AML-193 (cell line): Measurements from ENCODE around the gene KIAA0930.

Experiments
- DNase-seq, 2 experiments: peaks; one replicate each; lab custom pipeline; 2025; lab: John Stamatoyannopoulos, UW

Gene KIAA0930

GRCh38 chr22:45237065-45237990 lies 3.4 kb downstream of the KIAA0930 start:
- DNase-seq, result no peak

GRCh38 chr22:45235851-45236342 lies 4.8 kb downstream of the KIAA0930 start:
- no peak for DNase-seq

DNA sequence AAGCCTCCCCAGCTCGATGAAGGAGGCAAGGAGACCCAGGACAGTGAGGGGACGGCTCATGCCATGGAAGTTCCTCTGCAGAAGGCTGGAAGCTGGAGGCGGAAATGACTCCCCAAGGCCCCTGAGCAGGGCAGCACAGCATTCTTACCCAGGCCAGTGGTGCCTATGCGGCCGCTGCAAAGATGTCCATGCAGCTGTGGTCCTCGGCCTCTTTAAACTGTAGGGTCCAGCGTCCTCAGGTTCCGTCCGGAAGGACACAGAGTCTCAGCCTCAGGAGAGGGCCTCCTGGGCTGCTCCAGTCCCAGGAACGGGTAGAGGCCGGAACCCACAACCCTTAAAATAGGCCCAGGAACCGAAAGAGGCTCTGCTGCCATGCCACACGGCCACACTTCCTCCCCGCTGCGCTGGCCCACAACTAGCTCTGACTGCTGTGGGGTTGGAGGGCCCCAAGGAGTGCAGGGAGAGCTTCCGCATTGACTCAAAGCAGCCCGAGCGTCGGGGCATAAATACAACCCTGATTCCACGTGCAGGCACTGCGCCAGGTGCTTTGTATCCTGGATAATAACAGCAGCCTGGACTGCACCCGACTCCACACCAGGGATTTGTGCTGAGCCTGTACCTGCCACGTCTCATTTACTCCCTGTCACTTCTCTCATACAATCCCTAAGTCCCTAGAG lies 5.5 kb downstream of the KIAA0930 start:
- peak; percentile 45 to 56 for DNase-seq

GRCh38 chr22:45233827-45234226 lies 6.9 kb downstream of the KIAA0930 start:
- DNase-seq, result no peak

GRCh38 chr22:45233386-45233785 lies 7.3 kb downstream of the KIAA0930 start:
- no peak for DNase-seq

- DNase-seq, result no peak
Observed at GRCh38 chr22:45231293-45231692, 9.4 kb downstream of the KIAA0930 start.

DNA sequence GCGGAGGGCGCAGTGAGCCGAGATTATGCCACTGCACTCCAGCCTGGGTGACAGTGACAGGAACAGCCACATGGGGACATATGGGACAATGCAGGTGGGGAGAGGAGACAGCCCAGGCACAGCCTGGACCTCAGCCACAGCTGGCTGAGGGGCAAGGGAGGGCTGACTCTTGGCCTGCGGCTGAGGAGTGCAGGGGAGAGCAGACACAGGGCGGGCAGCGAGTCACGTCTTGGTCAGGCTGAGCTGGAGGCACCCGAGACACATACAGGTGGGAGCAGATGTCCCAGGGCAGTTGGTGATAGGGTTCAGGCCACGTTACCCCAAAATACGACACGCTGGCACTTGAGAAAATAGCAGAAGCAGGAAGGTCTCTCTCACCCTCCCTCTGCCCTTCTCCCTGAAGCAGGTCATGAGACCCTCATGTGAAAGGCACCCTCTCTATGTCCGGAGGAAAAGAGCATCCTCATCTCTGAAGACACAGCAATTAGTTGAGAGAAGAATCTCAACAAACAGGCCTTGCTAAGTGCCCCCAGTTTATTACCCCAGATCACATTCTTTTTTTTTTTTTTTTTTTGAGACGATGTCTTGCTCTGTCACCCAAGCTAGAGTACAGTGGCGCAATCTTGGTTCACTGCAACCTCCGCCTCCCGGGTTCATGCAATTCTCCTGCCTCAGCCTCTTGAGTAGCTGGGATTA lies 10.5 kb downstream of the KIAA0930 start:
- DNase-seq, result peak; percentile 16 to 23

DNA sequence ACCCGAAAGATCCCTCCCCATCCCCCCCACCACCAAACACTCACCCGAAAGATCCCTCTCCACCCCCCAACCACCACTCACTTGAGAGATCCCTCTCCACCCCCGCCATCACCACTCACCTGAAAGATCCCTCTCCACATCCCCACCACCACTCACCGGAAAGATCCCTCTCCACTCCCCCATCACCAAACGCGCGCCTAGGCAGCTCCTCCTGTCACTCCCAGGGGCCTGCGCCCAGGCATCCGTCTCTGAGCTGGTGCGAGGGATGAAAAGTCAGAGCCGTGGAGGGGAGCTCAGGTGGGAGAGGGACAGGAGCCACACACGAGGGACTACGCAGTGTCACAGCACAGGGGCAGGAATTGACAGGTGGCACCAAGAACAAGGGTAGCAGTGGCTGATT lies 11.5 kb downstream of the KIAA0930 start:
- DNase-seq, result no peak

DNA sequence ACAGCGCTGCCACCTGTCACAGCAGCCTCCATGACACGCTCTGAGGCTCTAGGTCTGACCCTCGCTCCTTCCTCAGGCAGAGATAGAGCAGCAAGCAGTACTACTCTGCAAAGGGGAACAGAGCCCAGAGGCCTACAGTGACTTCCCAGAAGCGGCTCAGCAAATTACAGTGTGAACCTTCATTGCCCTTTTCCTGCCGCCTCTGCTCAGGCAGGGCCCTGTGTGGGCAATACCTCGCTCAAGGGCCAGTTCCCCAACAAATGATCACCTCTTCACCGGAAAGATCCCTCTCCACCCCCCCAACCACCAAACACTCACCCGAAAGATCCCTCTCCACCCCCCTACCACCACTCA lies 12.3 kb downstream of the KIAA0930 start:
- no peak for DNase-seq

DNA sequence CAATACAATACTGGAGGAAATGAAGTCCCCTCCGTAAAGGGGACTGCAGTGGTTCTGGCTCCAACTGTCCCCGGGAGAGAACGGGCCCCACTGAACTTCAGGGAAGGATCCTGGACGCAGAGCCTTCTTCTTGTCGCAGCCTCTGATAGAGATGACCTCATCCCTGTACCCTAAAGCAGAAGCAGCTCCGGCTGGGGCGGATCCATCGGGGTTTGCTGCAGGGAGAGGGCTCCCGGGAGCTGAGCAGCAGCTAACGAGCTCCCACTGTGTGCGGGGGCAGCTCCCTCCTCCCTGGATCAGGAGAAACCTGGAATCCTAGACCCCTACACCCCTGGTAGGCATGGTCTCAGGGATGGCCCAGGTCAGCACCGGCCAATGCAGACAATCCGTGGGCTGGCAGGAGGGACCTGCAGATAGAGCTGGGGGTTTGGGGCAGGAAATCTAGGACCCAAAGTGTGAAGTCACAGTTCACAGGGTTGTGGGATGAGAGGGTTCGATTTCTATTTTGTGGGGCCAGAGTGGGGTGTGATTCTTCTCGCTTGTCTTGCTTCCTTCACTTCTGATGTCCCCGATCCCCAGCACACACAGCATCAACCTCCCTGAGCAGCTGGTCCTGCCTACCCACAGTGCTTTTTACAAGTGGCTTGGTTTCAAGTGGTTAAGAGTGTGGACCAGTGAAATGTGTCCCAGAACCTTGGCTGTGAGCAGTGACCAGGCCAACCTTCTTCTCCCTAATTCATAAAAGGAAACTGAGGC lies 12.9 kb downstream of the KIAA0930 start:
- no peak for DNase-seq

- peak; percentile 93 for DNase-seq
Observed at GRCh38 chr22:45226503-45227186, 14.0 kb downstream of the KIAA0930 start.

- peak; percentile 92 to 94 for DNase-seq
Observed at GRCh38 chr22:45225732-45226502, 14.8 kb downstream of the KIAA0930 start.

DNA sequence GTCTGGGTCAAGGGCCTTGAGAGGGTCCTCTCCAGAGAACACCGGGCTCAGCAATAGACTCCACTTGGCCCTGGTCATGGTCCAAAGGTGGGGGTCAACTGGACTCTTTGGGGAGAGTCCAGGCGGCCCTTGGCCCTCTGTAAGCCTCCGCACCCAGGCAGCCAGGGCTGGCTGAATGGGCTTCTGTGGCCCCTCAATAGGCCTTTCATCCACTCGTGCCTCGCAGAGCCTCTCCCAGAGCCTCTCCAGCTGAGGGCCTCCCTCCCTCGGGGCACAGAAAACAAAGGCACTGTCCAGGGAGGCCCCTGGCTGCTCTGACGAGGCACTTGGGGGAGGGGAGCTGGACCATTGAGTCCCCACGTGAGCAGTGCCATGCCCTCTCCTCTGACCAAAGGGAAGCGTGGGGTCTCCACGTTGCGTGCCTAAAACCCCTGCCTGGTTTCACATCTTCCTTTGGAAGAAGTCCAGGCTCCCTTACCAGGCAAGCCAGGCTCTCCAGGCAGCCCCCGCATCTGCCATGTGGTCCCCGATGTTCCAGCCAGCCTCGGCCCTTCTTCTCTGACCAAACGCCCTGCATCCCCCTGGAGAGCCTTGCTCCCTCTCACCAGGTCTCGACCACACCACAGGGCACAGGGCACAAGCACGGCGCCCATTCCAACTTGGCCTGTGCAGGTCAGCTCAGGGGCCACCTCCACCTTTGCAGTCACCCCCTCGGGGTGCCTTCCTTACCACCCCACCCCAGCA lies 15.5 kb downstream of the KIAA0930 start:
- no peak for DNase-seq

DNA sequence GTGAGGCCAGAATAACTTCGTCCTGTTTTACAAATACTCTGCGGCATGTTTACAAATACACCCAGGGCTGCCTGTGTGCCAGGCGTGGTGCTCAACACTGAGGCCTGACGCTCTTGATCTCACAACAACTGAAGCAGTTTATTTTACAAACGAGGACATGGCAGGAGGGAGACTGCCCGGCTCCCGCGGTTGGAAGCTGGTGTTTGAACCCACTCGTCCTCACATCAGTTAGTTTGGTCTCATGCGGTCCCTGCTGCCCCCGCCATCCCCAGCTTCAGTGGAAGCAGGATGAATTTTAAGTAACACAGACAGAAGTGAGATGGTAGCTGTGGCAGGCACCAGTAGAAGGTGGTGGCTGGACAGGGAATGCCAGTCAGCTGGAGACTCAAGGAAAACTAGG lies 16.4 kb downstream of the KIAA0930 start:
- no peak for DNase-seq

DNA sequence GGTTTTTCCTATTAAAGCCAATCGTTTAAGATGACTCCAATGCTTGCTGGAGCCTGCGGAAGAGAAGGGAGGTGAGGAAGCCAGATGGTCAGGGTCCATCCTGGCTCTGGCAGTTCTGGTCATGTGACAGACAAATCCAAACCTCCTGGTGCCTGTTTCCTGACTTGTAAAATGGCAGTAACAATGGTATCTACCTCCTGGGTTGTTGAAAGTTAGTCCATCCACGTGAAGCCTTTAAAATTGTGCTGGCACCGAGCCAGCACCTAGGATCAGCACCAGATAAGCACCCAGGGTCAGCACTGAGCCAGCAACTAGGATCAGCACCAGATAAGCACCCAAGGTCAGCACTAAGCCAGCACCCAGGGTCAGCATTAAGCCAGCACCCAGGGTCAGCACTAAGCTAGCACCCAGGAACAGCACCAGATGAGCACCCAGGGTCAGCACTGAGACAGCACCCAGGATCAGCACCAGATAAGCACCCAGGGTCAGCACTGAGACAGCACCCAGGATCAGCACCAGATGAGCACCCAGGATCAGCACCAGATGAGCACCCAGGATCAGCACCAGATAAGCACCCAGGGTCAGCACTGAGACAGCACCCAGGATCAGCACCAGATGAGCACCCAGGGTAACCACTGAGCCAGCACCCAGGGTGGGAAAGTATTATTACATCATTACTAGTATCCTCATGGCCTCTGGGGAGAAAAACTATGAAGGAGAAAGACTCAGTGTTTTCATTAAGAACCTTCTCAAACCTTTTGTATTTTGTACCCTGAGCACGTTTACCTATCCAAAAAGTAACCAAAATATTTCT lies 17.2 kb downstream of the KIAA0930 start:
- DNase-seq, result no peak

GRCh38 chr22:45221201-45221600 lies 19.5 kb downstream of the KIAA0930 start:
- no peak for DNase-seq

DNA sequence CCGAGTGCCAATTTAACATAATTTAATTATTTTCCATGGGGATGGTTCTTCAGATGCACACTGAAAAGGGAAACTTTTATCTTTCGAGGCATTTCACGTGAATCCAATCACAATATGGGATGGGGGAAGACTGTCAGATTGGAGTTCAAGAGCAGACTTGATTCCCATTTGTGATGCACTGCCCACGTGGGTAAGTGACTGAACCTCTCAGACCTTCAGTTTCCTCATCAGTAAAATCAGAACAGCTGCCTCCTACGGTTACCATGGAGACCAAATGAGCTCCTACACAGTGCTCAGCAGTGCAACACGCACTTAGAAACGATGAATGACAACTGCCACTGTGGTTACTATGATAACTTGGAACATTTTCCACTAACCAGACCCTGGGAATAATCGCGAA lies 21.7 kb downstream of the KIAA0930 start:
- DNase-seq, result no peak

DNA sequence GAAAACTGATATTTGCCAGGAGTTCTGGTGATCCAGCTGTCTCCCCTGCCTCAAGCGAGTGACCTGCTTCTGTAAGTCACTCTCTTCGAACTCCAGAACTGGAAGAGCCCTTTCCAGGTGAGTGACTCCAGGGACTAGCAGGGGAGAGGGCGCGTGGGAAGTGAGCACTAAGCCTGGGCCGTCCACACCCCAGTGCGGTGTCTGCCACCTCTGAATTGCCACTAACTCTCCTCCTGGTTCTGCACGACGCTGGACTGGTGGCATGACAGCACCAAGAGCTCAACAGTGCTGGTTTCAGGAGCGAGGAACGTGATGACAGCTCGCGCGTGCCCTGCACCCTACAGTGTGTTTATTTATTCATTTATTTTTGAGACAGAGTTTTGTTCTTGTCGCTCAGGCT lies 22.9 kb downstream of the KIAA0930 start:
- no peak for DNase-seq

GRCh38 chr22:45217345-45217744 lies 23.3 kb downstream of the KIAA0930 start:
- DNase-seq, result no peak
